Activated gamma-delta T cell treated with anti-CD3 and anti-CD28 coated beads, Interleukin-2, amount 50 U/mL, for 16 hours (primary cell): ENCODE results near the gene PIK3R4.

Source experiments
- DNase-seq: peaks from one replicate; pipeline ENCODE4 v3.0.0-alpha.2; 2020; ENCODE audit warnings: low read depth

Gene PIK3R4

DNA sequence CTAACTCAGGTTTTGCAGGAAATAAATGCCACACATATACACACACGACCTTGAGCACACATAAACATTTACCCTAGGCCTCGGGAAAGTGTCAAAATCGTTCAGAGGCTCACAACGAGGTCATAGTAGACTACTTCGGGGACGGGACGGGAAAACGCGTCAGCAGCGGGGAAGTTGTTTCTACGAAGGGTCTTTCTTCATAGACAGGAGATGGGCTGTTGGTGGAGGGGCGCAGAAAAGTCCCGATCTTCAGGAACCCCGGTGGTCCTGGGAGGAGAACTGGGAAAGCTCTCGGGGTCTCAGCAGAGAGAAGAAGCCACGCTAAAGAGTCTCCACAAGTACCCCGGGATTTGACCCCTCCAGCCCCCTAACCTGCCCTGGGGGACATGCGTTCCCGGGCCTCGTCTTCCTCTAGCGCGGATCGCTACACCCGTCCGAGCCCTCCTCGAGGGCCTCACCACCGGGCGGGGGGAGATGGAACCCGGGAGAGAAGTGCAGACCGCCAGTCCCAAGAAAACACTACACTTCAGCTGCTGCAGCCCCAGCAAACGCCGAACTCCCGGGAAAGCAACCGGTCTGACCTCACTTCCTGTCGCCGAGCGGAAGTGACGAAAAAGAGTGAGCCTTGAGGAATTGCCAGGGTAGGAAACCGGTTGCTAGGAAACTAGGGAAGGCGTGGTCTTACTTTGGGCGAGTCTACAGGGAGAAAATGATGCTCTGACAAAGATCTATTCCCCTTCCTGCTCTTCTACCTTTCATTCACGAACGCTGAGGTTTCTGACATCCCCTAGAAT lies at the start of gene PIK3R4:
Gene PIK3R4, minus strand, starts transcription at position 584 of the 794 bp plus-strand sequence. CDS start 1,611 bp downstream, outside the sequence.
- DNase-seq: peak; percentile 90

- no peak for DNase-seq
Measured at GRCh38 chr3:130795396-130795795, 48.8 kb upstream of the PIK3R4 start.

- no peak for DNase-seq
Measured at GRCh38 chr3:130792246-130792645, 45.6 kb upstream of the PIK3R4 start.

GRCh38 chr3:130789782-130790322 lies 43.2 kb upstream of the PIK3R4 start:
- no peak for DNase-seq

GRCh38 chr3:130787422-130788068 lies 40.9 kb upstream of the PIK3R4 start:
- no peak for DNase-seq

- DNase-seq: no peak
Measured at GRCh38 chr3:130786306-130786705, 39.7 kb upstream of the PIK3R4 start.

- DNase-seq: no peak
Measured at GRCh38 chr3:130783629-130784028, 37.0 kb upstream of the PIK3R4 start.

DNA sequence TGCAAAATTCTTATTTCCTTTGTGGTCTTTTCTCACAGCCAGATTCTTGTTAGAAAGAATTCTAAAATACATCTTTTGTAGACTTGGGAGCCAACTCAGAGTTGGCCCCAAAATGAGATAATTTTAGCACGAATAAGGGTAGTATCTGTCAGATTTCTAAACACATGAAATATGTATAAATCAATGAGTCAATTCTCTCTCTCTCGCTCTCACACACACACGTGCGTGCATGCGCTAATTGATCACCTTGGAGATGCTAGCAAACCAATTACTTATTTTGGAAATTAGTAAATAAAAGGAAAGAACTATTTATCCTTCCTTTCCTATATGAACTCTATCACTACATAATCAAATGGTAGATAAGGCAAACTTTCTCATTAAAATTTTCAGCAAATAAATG lies 32.9 kb upstream of the PIK3R4 start:
- DNase-seq: no peak

GRCh38 chr3:130779031-130779430 lies 32.4 kb upstream of the PIK3R4 start:
- no peak for DNase-seq

GRCh38 chr3:130773366-130773765 lies 26.7 kb upstream of the PIK3R4 start:
- DNase-seq: no peak

- DNase-seq: no peak
Measured at GRCh38 chr3:130772129-130772528, 25.5 kb upstream of the PIK3R4 start.

- DNase-seq: no peak
Measured at GRCh38 chr3:130770644-130771043, 24.0 kb upstream of the PIK3R4 start.

GRCh38 chr3:130761730-130762311 lies 15.2 kb upstream of the PIK3R4 start:
- DNase-seq: no peak

- no peak for DNase-seq
Measured at GRCh38 chr3:130760922-130761321, 14.3 kb upstream of the PIK3R4 start.

GRCh38 chr3:130759692-130760338 lies 13.2 kb upstream of the PIK3R4 start:
- DNase-seq: peak; percentile 38

GRCh38 chr3:130758624-130759369 lies 12.2 kb upstream of the PIK3R4 start:
- DNase-seq: no peak

DNA sequence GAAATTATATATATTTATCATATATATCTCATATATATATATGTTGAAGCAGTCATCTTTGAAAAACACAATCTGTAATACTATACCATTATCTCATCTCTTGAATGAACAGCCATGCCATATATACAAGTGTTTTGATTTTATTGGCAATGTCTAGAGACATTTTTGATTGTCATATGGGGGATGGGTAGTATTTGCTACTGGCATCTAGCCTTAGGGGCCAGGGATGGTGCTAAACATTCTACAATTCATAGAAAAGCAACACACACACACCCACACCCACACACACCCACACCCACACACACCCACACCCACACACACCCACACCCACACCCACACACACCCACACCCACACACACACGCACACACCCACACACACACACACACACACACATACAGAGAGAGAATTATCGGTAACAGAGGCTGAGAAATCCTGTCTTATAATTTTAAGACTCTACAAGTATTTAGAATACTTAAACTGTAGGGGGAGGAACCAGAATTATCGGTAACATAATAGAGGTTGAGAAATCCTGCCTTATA lies 11.1 kb upstream of the PIK3R4 start:
- DNase-seq: no peak

DNA sequence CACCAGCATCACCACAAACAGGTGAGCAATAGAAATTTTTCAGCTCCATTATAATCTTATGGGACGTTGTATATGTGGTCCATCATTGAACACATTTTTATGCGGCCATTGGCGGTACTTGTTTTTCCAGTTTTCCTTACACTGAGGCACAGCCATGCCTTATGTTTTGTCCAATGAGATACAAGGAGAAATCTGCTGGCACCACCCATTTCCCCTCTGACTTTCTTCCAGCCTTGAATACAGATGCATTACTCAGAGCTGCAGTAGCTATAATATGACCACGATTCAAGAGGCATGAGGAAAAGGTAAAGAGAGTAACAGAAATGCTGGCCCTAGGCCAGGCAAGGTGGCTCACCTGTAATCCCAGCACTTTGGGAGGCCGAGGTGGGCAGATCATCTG lies 9.0 kb upstream of the PIK3R4 start:
- no peak for DNase-seq

DNA sequence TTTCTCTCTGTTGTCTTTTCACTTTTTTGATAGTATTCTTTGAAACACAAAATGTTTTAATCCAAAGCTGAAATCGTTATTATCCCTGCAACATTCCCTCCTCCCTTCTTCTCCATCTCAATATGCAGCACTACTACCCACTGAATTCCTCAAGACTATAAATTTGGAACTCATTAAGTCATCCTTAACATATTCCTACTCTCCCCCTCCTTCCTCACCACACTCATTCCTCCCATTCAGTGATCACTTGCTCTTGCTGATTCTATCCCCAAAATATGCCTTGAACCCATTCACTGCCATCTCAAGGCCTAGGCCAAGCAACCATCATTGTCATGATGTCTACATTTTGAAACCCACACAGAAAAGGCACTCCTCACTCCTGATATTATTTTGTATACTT lies 2.4 kb upstream of the PIK3R4 start:
- no peak for DNase-seq

DNA sequence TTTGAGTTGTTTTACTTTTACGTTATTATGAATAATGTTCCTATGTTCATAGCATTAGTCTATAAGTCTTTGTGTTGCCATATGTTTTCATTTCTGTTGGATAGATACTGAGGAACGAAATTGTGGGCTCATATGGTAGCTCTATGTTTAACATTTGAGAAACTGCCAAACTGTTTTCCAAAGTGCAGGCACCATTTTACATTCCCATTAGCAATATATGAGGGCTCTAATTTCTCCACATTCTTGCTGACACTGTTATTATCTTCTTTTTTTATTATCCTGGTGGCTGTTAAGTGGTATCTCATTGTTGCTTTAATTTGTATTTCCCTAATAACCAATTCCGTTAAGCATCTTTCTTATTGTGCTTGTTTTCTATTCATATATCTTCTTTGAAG lies 1.8 kb upstream of the PIK3R4 start:
- no peak for DNase-seq

DNA sequence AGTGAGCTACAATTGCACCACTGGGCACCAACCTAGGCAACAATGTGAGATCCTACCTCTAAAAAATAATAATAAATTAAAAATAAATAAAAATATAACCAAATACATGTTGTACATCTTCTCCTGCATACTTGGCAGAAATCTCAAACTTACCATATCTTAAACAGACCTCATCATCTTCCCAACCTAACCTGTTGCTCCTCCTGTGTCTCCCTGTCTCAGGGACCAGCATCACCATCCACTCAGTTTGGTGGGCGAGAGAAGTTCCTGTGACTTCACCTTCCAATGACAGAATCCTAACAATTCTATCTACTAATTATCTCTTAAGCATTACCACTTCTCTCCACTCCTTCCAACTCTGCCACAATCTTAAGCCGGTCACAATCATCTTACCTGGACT lies 3.3 kb downstream of the PIK3R4 start:
- DNase-seq: no peak
